HG02885 (cell line): ENCODE data around the gene ACTR8.

ENCODE experiments used
- ATAC-seq: cut with Tn5 transposase; IDR thresholded peaks from one replicate; pipeline ENCODE4 v1.9.1; 2021; ENCODE audit warnings: mild to moderate bottlenecking; ENCODE audit not compliant: unreplicated experiment, poor library complexity

The ACTR8 gene

GRCh38 chr3:53819163-53819868 is 62.6 kb downstream of the ACTR8 start:
- no peak for ATAC-seq

- ATAC-seq = no peak
These were observed 63.5 kb downstream of the ACTR8 start for GRCh38 chr3:53818221-53819162.

- ATAC-seq = no peak
These were observed 64.1 kb downstream of the ACTR8 start for GRCh38 chr3:53817809-53818208.

GRCh38 chr3:53817211-53817610 is 64.7 kb downstream of the ACTR8 start:
- ATAC-seq = no peak
